GM12891 (cell line): ENCODE results near the gene PPP1R12A.

Source experiments
- POLR2A ChIP-seq: IDR thresholded peaks from 2 replicates; pipeline ENCODE4 v1.6.1; 2011; ENCODE audit warnings: low read depth, low read length, control low read depth
- POLR2AphosphoS5 ChIP-seq: IDR thresholded peaks from 2 replicates; pipeline ENCODE4 v1.6.1; 2011; ENCODE audit warnings: low read depth, low read length, control low read depth

DNA sequence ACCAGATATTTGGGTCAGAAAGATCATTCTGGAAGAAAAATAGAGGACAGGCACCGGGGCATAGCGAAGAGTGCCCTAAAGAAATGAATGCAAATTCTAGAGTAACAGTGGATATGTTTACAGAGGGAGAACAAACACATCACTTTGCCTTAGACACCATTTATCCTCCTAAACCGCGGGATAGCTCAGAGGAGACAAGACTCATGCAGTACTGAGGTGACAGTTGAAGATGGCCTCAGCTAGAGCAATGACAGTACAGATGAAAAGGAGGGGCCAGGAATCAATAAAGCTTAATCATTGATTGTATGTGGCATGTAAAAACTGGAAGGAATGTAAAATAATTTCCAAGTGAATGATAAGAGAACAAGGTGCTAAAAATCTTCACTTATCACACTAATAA is 10.5 kb upstream of the PPP1R12A start:
- TF ChIP-seq POLR2A (no peak), POLR2AphosphoS5 (no peak)
